Measurements from ENCODE around the gene RSPH10B2. TPM values are rescaled to one million over a fixed set of nuclear protein-coding genes. Genes with fewer than 3 reads are reported as not detected.
"Not testable (repeated sequence)": the region's sequence is repeated elsewhere in the genome, so short reads cannot be mapped to it uniquely, and the experiment has no call there.

The RSPH10B2 gene
- polyA plus RNA-seq, 4 donors, result 0.10 to 2.0 (median 1.0) TPM

DNA sequence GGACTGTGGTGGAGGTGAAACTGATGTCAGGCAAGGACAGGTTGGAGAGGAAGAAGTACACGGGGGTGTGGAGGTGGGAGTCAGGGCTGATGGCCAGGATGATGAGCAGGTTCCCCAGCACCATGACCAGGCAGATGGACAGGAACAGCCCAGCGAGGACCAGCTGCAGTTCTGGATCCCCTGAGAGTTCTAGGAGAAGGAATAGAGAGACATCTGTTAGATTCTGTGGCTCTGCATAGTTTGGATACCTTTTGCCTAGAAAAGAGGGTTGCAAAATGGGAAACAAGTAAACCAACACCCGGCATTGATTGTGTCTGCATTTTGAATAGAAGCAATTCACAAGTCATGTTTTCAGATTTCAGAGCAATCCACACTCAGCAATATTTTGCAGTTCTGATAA is 81.6 kb downstream of the RSPH10B2 start:
- DNase-seq (ENCODE audit: low read depth in 4 of 4, low spot score in 3 of 4), result not testable (repeated sequence)

DNA sequence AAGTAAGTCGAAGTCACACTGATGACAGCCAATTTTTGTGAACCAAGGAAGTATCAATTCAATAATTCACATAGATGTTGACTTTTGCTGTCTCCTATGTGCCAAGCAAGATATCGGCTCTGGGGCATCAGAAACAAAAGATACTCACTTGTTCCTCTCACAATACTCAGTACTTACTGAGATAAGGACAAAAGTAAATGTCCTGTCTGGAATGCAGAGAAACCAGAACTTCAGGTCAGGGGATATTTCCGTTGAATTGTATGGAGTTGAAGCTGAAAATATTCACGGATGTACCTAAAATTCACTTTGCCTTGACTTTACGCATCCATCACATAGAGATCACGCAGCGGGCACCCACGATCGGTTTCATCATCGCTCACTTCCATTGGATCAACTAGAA is 83.2 kb downstream of the RSPH10B2 start:
- DNase-seq (ENCODE audit: low read depth in 4 of 4, low spot score in 3 of 4), result not testable (repeated sequence)

DNA sequence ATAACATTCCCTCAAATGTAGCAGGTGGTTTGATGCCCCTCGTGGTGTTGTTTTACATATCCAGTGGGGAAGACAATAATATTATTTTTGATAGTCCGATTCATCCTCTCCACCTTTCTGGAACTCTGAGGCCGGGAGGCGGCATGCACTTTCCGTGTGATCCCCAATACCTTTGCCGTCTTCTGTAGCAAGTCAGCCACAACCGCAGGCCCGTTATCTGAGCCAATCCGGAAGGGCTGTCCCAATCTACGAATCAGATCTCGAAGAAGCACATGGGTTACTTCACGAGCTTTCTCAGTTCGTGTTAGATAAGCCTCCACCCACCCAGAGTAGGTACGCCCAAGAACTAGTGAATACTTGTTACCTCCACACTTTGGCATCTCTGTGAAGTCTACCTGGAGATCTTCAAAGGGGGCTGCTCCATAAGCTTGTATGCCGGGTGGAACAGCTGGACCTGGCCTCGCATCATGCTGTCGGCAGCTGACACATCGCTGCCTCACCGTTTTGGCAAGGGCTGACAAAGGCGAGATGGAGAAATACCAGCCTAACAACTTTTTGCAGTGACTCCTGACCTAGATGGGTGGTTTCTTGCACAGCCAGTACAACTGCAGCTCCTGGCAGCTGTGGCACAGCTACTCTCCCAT is 88.5 kb downstream of the RSPH10B2 start:
- not testable (repeated sequence) for DNase-seq (ENCODE audit: low read depth in 4 of 4, low spot score in 3 of 4)

- DNase-seq (ENCODE audit: low read depth in 4 of 4, low spot score in 3 of 4), result not testable (repeated sequence)
Observed at GRCh38 chr7:6843092-6843491, 89.2 kb downstream of the RSPH10B2 start.

DNA sequence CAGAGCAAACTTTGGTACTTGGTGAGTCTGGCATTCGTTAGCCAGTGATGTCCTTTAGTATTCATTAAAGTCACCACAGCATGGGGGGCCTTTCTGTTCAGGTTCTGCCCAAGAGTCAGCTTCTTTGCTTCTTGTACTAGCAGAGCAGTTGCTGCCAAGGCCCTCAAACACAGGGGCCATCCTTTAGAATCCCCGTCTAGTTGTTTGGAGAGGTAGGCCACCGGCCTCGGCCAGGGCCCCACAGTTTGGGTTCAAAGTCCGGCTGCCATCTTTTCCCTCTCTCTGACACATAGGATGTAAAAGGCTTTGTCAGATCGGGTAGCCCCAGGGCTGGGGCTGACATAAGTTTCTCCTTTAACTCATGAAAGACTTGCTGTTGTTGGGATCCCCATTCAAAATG is 89.8 kb downstream of the RSPH10B2 start:
- DNase-seq (ENCODE audit: low read depth in 4 of 4, low spot score in 3 of 4), result not testable (repeated sequence)

DNA sequence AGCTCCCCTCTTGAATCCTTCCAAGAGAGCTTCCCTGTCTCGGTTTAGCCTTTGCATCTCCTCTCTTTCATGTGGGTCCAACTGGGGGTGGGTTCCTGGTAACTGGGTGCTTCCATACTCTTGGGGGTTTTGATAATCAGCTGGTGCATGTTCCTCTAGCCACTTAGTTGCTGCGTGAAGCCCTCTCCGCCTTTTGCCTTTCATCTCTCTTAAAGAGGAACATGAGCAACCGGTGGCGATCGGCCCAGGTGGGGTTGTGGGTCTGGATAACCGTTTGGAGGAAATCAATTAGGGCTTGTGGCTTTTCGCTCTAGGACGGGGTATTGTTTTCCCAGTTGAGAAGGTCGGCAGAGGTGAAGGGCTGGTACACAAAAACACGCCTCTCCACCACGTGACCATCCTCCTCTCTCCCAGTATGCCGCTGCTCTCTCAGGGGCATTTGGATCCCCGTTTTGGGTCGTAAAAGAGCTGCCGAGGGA is 92.1 kb downstream of the RSPH10B2 start:
- not testable (repeated sequence) for DNase-seq (ENCODE audit: low read depth in 4 of 4, low spot score in 3 of 4)

DNA sequence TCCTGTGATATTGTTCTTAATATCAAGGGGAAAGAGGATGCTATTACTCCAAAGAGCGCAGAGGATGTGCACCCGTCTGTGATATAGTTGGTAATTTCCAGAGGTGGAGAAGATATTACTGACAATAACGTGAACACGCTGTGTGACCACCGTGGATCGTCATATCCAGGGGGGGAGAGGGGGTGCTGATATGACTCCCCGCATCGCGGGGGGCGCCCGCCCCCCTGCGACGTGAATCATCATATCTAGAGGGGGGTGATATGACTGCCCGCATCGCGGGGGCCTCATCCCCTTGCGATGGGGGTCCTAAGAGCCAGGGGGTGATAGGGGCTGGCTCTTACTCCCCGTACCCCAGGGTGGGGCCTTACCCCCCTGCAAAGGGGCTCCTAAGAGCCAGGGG is 93.8 kb downstream of the RSPH10B2 start:
- DNase-seq (ENCODE audit: low read depth in 4 of 4, low spot score in 3 of 4), result not testable (repeated sequence)

Other genes with a start within 250 kb of the RSPH10B2 start
- gene GRID2IP, start 202.6 kb upstream of the RSPH10B2 start, polyA plus RNA-seq (ENCODE audit: insufficient read length in 4 of 4), result 1 to 10 TPM in 1 of 4 donors, under 1 TPM in 3; 0.16 to 1.2 (median 0.67) TPM
- 10 to 100 TPM; 58.3 to 94.5 (median 78.9) TPM for gene ZDHHC4, start 176.6 kb upstream of the RSPH10B2 start, polyA plus RNA-seq (ENCODE audit: insufficient read length in 4 of 4)
- 10 to 100 TPM; 28.1 to 51.4 (median 35.5) TPM for gene INTS15, start 164.1 kb upstream of the RSPH10B2 start, polyA plus RNA-seq (ENCODE audit: insufficient read length in 4 of 4)
- 10 to 100 TPM; 14.8 to 17.8 (median 15.6) TPM for gene ZNF853, start 138.5 kb upstream of the RSPH10B2 start, polyA plus RNA-seq (ENCODE audit: insufficient read length in 4 of 4)
- 10 to 100 TPM; 30.6 to 65.8 (median 41.4) TPM for gene ZNF316, start 116.8 kb upstream of the RSPH10B2 start, polyA plus RNA-seq (ENCODE audit: insufficient read length in 4 of 4)
- gene ZNF12, start 47.2 kb upstream of the RSPH10B2 start, polyA plus RNA-seq (ENCODE audit: insufficient read length in 4 of 4), result 10 to 100 TPM; 37.3 to 50.4 (median 39.5) TPM
- 10 to 100 TPM; 60.9 to 98.7 (median 64.3) TPM for gene CCZ1B, start 72.2 kb downstream of the RSPH10B2 start, polyA plus RNA-seq (ENCODE audit: insufficient read length in 4 of 4)